HuH-7 (cell line): ENCODE measurements around the gene MACF1.

Experiments
- DNase-seq: peaks from one replicate; pipeline ENCODE4 v3.0.0; 2011; ENCODE audit warnings: low spot score

Gene MACF1

DNA sequence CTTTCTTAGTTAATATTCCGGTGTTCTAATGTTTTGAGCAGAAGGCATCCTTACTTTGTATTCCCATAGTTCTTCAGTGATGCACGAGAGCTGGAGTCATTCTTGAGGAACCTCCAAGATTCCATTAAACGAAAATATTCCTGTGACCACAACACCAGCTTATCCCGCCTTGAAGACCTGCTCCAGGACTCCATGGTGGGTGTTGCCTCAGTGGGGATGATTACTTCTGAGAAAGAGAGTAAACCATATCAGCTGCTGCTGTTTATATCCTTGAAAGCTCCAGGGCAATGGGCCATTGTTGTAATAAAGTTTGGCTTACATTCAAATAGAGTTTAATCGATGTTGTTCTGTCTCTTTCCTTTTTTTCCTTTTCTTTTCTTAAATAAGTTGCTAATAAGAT, 93.1 kb downstream of the MACF1 start:
- DNase-seq, result no peak

DNA sequence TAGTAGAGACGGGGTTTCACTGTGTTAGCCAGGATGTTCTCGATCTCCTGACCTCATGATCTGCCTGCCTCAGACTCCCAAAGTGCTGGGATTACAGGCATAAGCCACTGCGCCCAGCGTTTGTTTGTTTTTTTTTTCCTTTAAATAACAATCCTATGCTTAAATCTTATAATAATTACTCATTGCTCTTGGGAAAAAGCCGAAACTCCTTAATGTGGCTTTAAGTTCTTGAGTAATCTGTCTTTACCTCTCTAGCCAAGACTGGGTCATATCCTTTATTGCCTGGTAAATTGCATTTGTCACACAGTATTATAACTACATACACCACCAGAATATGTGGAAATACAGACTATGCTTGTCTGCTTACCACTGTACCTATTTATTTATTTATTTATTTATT, 97.1 kb downstream of the MACF1 start:
- DNase-seq, result no peak

GRCh38 chr1:39305555-39305954, 101.1 kb downstream of the MACF1 start:
- no peak for DNase-seq

DNA sequence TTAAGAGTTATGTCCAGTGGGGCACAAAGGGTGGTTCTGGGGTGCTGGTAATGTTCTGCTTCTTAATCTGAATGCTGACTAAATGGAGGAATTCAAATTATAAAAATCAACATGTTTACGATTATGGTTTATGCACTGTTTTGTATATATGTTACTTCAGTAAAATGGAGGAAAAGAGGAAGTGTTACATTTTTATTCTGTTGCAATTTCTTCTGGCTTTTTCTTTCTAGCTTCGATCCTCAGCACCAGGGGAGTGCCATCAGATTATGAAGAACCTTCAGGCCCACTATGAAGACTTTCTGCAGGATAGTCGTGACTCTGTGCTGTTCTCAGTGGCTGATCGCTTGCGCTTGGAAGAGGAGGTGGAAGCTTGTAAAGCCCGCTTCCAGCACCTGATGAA, 105.5 kb downstream of the MACF1 start:
- DNase-seq, result no peak

- DNase-seq, result no peak
Observed at GRCh38 chr1:39310691-39311090, 106.2 kb downstream of the MACF1 start.

DNA sequence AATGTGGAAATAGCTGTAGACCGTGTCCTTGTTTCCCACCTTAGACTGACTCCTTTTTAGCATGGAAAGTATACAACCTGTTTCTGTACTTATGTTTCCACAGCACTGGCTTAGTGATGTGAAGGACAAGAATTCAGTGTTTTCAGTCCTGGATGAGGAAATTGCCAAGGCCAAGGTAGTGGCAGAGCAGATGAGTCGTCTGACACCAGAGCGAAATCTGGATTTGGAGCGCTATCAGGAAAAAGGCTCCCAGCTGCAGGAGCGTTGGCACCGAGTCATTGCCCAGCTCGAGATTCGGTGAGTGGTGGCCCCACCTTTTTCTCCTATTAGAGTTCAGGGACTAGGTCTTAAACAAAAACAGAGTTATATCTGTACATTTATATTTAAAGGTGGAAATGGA, 112.6 kb downstream of the MACF1 start:
- no peak for DNase-seq

DNA sequence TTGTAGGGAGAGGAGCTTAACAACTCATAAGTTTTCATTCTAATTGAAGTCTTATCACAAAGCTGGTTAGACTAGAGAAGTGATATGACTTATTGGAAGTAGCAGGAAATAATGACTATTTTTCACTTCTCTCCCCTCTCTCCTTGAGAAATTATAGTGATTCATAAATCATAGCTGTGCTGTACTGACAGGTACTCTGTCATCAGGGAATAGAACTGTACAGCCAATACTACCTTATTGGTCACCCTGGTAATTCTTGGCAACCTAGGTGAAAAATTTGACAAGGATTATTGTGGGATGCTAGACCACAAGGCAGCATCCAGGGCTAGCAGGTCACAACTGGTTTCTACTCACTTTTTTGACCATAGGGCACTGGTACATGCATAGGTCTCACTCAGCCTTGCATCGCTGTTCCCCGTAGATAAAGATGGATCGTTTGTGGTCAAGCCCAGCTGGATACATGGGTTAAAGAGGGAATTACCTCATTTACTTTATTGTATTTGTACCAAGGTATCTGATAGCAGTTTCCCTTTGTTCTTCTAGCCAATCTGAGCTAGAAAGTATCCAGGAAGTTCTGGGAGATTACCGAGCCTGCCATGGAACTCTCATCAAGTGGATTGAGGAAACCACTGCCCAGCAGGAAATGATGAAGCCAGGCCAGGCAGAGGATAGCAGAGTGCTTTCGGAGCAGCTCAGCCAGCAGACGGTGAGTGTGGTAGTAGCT, 113.6 kb downstream of the MACF1 start:
- DNase-seq, result no peak

DNA sequence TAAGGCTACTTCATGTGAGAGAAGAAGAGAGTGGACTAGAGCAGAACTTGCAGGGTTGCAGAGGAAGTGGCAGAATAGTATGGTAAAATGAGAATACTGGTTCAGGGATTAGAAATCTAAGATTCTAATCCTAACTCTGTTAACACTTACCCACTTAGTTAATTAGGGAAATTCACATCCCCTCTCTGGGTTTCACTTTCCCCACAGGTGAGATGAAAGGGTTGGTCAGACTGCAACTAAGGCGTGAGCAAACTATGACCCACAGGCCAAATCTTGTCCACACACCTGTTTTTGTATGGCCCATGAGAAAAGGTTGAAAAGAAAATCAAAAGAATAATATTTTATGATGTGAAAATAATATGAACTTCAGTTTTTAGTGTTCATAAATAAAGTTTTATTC, 117.5 kb downstream of the MACF1 start:
- DNase-seq, result no peak

- no peak for DNase-seq
Observed at GRCh38 chr1:39322431-39322830, 117.9 kb downstream of the MACF1 start.

DNA sequence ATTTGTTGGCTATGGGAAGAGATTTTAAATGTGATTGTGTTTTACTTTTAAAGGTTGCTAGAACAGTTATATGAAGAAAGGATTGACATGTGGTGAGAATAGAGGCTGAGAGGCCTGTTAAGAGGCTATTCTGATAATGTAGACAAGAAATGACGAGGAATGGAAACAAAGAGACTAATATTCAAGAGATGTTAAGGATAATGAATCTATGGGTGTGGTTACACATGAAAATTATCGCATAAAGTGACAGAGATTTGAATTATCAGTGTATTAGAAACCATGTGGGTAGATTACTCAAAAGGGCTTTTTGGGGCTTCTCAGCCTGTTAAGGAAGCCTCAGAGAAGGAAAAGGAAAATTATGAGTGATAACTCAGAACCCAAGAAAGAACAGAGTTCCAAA, 120.4 kb downstream of the MACF1 start:
- DNase-seq, result no peak

- DNase-seq, result no peak
Observed at GRCh38 chr1:39326836-39327235, 122.3 kb downstream of the MACF1 start.

DNA sequence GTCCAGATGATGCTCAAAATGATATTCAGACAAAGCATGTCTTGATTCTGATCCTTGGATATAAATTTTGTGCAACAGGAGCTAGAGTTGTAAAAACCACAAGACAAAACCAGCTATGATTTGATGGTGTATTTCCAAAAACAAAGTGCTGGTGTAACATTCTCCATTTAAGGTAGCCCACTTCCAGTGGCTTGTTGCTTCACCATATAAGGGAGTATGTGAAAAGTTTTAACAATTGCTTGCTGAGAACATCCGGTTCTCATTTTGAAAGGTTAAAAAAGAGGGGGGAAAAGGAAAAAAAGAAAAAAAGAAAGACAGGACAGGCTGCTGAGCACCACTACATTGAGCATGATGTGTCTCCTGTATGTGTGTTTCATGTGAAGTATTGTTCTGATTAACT, 123.6 kb downstream of the MACF1 start:
- no peak for DNase-seq

DNA sequence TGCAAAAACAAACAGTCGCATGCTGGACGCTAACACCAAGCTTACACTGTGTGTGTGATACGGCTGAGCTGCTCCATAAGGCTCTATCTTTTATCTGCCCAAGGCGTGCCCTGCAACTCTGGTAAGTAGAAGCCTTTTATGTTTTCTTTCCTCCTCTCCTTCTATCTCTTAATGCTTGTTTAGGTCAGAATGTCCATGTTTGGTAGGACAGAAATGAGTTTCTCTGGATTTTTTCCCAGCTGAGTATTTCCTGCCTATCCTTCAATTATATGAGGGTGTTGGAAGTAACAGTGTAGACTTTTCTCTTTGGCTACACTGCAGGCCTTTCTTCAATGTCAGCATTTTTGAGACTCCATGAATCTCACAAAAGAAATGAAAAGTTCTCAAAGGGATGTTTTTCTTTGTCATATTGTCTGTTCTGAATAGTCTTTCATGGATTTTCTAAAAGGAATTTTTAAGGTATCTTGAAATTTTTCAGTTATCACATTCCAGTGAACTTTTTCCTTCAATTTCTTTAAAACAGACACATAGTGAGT, 124.2 kb downstream of the MACF1 start:
- DNase-seq, result no peak

GRCh38 chr1:39331647-39332046, 127.2 kb downstream of the MACF1 start:
- no peak for DNase-seq

- DNase-seq, result no peak
Observed at GRCh38 chr1:39332291-39332690, 127.8 kb downstream of the MACF1 start.

DNA sequence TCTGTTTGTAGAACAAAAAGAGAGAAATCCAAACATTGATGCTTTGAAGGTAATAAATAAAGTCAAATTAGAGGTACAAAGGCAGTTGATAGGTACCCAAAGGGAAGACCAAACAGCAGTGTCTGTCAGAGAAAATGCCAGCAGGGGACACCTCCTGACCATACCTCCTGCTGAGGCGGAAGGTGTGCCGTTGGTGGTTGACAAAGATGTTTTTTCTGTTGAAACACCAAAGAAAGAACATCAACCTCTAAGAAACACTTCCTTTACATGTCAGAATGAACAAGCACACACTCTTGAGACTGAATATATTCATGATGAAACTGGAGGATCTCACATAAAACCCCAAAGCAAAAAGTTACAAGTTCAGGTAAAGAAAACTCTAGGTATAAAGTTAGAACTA, 128.3 kb downstream of the MACF1 start:
- no peak for DNase-seq

GRCh38 chr1:39333296-39333695, 128.8 kb downstream of the MACF1 start:
- no peak for DNase-seq

GRCh38 chr1:39335216-39335615, 130.7 kb downstream of the MACF1 start:
- DNase-seq, result no peak

- DNase-seq, result no peak
Observed at GRCh38 chr1:39337067-39337466, 132.6 kb downstream of the MACF1 start.

DNA sequence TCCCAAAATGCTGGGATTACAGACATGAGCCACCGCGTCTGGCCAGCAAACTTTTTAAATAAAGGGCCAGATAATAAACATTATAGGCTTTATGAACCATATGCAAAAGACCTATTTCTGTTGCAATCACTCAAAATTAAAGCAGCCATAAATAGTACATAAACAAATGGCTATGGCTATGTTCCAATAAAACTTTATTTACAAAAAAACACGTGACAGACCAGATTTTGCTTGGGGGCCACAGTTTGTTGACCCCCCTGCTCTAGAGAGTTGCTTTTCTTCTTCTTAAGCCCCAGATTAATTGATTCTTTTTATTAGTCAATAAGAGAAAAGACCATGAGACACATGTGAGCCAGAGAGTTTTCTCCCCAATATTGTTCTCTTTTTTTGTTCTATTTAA, 138.3 kb downstream of the MACF1 start:
- DNase-seq, result no peak

GRCh38 chr1:39344394-39345154, 140.1 kb downstream of the MACF1 start:
- DNase-seq, result no peak

GRCh38 chr1:39346872-39347271, 142.4 kb downstream of the MACF1 start:
- no peak for DNase-seq

DNA sequence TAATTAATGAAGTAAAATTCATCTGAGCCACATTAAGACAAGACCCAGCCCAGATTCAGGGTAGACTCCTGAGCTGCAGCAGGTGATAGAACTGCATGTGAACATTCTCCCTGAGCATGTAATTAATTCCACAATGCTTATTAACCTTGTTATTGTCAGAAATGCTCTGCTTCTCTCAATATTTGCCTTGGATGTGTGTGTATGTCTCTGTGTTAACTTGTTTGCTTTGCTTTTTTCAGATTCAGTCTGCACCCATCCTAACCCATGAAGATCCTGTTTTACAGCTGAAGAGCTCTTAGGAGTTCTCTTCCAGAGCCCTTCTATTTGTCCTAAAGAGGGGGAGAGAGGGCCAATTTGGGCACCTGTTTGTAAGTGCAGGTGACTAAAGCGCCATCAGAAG, 143.8 kb downstream of the MACF1 start:
- no peak for DNase-seq

GRCh38 chr1:39352881-39353280, 148.4 kb downstream of the MACF1 start:
- no peak for DNase-seq
